Heart right ventricle (tissue), 16 donors: ENCODE results near the gene CRYL1. TPM values are rescaled to one million over a fixed set of nuclear protein-coding genes. Genes with fewer than 3 reads are reported as not detected.
A peak's percentile ranks its signal among the peaks of the same experiment; 100 is the strongest.

Experiments used
- ATAC-seq, 8 donors: fragments of 200-7000 bp; cut with Tn5 transposase; one replicate each; pipeline ENCODE4 v1.9.1; 2020; ENCODE audit warnings: mild to moderate bottlenecking in 8 of 8, moderate library complexity in 8 of 8, moderate number of reproducible peaks in 1 of 8
- DNase-seq, 2 donors: peaks; one replicate each; pipeline ENCODE4 v3.0.0-alpha.2; 2020
- H3K27ac ChIP-seq, 10 donors: fragments of 200-600 bp; sonication (generic) in 2 of 10; one replicate each; pipeline versions ENCODE4 v1.5.0 to v1.8.0; 2020 to 2022; ENCODE audit warnings: mild to moderate bottlenecking in 3 of 10
- H3K27me3 ChIP-seq, 7 donors: fragments of 200-600 bp; one replicate each; pipeline ENCODE4 v1.8.0; 2021 to 2022; ENCODE audit warnings: mild to moderate bottlenecking in 2 of 7
- H3K36me3 ChIP-seq, 9 donors: fragments of 200-600 bp; sonication (generic) in 1 of 9; one replicate each; pipeline versions ENCODE4 v1.5.0 to v1.8.0; 2020 to 2022; ENCODE audit warnings: mild to moderate bottlenecking in 2 of 9
- H3K4me1 ChIP-seq, 9 donors: fragments of 200-600 bp; sonication (generic) in 1 of 9; one replicate each; pipeline versions ENCODE4 v1.5.0 to v1.8.0; 2020 to 2022; ENCODE audit warnings: mild to moderate bottlenecking in 4 of 9
- H3K4me3 ChIP-seq, 10 donors: fragments of 200-600 bp; sonication (generic) in 2 of 10; one replicate each; pipeline versions ENCODE4 v1.5.0 to v1.8.0; 2020 to 2022; ENCODE audit warnings: mild to moderate bottlenecking in 7 of 10, moderate library complexity in 2 of 10
- H3K9me3 ChIP-seq, 11 donors: fragments of 200-600 bp in 10 of 11; sonication (generic) in 2 of 11; one replicate each; pipeline versions ENCODE4 v1.5.0 to v1.8.0; 2013 to 2022; ENCODE audit warnings: mild to moderate bottlenecking in 2 of 11, control low read depth in 1 of 11, moderate library complexity in 1 of 11
- WGBS, 2 donors: extraction: QIAGEN DNeasy Blood & Tissue Kit; methylation state at CpG; one replicate each; pipeline ENCODE4 v1.1.7; 2013; ENCODE audit warnings: inconsistent platforms in 1 of 2; 5-methylcytosine and 5-hydroxymethylcytosine counted together
- intact Hi-C, 10 donors: fragments of 100-400 bp; cut with DNase I; formaldehyde crosslinking; loops; one replicate each; pipeline versions ENCODE4 v1.11.1 to v1.14.2; 2022
- polyA plus RNA-seq, 2 donors: library from polyadenylated mRNA; stranded (reverse); fragments of 200-250 nt; gene quantifications; one replicate each; pipeline ENCODE4 v1.2.3, GENCODE V29; 2013
- total RNA-seq, 10 donors: library from RNA; stranded (reverse); fragmentation: NEBNext Ultra II Directional in 3 of 10; extraction: Animal tissue kit (Norgen Biotek cat#: 25700) in 3 of 10; gene quantifications; one replicate each; pipeline versions ENCODE4 v1.2.1 to v1.2.4, GENCODE V29; 2021 to 2023
- TF ChIP-seq, protein P1 (sequence below), 9 donors: fragments of 200-600 bp; sonication (generic) in 2 of 9; IDR thresholded peaks; one replicate each; pipeline versions ENCODE4 v1.5.0 to v1.8.0; 2021 to 2022; ENCODE audit warnings: antibody characterized with exemption in 9 of 9, mild to moderate bottlenecking in 5 of 9, moderate library complexity in 1 of 9
- donor health status: Arrhythmogenic right ventricular cardiomyopathy.
- donor health status: ischemic (EF 13 %, LVEDD 7.1; RV severe dilation, severe dysfunction).
- donor health status: healthy with polysubstance abuse.
- donor health status: DM: no; HTN: yes; CAD: no.
- donor health status: DM: no; HTN: no; CAD: no.
- donor health status: ischemic (EF 25% LVEDD 6.9; RV normal size, moderate dysfunction).
- donor health status: ischemic (EF 25% LVEDD 5.7; RV mildly dilated, moderate dysfunction).
- donor health status: healthy.
- donor health status: DM: yes; HTN: yes; CAD: no.
- donor health status: Ischemic cardiomyopathy.
- donor health status: ischemic (EF 35%, LVEDD 5.7; RV mildly dilated, moderate dysfunction).
- donor health status: nonischemic (EF 11% LVEDD 7.7; RV severe dilation, severe dysfunction).
- donor health status: DM: yes; HTN: yes; CAD: no.
- donor health status: PGD.
- donor health status: ischemic (EF 29% LVEDD 5.4; RV normal size, mild dysfunction).
- donor health status: nonischemic (EF 23%, LVEDD 6.1; RV moderate dilation, normal function).

CRYL1 gene
- total and polyA plus RNA-seq, 12 donors, result 10.1 to 27.3 (median 23.2) TPM

DNA sequence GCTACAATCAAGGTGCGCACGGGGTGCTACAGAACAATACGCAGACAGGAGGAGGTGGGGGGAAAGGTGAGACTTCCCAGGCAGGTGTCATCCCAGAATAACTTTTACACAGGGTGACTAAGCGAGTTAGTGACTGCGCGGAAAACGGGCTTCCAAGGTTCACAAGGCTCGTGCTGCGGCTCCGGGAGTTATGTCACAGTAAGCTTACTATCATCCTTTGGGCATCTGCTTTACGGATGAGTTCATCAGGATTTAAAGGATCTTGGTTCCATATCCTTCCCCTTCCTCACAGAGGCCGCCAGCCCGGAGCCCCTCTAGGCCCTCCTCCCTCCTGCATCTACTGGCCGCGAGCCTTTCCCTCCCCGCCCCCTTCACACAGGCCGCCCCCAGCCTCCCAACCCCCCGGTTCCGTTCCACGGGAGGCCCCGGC, 40.8 kb upstream of the CRYL1 start:
- 2 to 3% methylated on average over 21 of the region's 21 CpGs for WGBS, 2 donors
- DNase-seq (no peak), ATAC-seq (peak; percentile 68 to 92 (median 81))
- intact Hi-C loops, result loop anchor here in 7 of 10 donors (2.0 to 10.0 kb wide), 4 partner anchors 39 to 52 kb away; partner anchors contain the start of gene CRYL1 (in 5 of the 7)
- peaks cover 0 to 17% (median 9%) of the 10 kb centered on the region in 9 donors for H3K4me1 ChIP-seq
- no peaks in the 10 kb centered on the region for H3K36me3 ChIP-seq
- TF ChIP-seq, protein P1, sequence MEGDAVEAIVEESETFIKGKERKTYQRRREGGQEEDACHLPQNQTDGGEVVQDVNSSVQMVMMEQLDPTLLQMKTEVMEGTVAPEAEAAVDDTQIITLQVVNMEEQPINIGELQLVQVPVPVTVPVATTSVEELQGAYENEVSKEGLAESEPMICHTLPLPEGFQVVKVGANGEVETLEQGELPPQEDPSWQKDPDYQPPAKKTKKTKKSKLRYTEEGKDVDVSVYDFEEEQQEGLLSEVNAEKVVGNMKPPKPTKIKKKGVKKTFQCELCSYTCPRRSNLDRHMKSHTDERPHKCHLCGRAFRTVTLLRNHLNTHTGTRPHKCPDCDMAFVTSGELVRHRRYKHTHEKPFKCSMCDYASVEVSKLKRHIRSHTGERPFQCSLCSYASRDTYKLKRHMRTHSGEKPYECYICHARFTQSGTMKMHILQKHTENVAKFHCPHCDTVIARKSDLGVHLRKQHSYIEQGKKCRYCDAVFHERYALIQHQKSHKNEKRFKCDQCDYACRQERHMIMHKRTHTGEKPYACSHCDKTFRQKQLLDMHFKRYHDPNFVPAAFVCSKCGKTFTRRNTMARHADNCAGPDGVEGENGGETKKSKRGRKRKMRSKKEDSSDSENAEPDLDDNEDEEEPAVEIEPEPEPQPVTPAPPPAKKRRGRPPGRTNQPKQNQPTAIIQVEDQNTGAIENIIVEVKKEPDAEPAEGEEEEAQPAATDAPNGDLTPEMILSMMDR (IDR thresholded peaks at IDR 0.05), result no peak
- peaks cover 0 to 18% (median 0%) of the 10 kb centered on the region in 11 donors for H3K9me3 ChIP-seq
- peak overlapping the region; percentile 76 to 99 (median 94) for H3K27ac ChIP-seq
- peak overlapping the region; percentile 19 to 99 (median 78) for H3K4me3 ChIP-seq
- H3K27me3 ChIP-seq, result no peaks in the 10 kb centered on the region

DNA sequence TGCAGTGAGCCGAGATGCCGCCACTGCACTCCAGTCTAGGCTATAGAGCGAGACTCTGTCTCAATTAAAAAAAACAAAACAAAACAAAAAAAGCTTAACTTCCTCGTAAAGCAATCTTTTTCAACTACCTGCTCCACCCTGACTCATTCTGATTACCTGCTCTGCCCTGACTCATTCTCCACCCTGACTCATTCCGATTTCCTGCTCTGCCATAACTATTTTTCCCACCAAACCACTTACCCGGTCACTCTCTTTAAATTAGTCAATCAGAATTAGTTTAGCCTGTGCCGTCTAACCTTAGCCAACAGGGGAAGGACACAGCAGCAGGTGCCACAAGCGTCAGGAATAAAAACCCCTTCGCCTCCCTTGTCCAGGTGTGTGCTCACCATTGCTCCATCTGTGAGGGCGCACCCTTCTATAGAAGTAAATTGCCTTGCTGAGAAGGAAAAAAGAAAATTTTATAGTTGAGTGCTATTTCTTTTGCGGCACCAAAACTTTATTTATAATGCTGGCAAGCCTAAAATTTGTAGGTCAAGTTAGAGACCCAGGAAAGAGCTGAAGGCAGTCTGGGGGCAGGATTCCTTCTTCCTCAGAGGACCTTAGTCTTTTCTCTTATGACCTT, 39.6 kb upstream of the CRYL1 start:
- DNase-seq (no peak), ATAC-seq (no peak)
- no peak overlapping the region for H3K27ac ChIP-seq
- peaks cover 0 to 17% (median 9%) of the 10 kb centered on the region in 9 donors for H3K4me1 ChIP-seq
- TF ChIP-seq, protein P1 (IDR thresholded peaks at IDR 0.05), result no peak
- no peak overlapping the region for H3K4me3 ChIP-seq
- intact Hi-C loops, result loop anchor here in 3 of 10 donors (5.0 to 10.0 kb wide), 2 partner anchors 38 to 50 kb away; partner anchors contain the start of gene CRYL1 (in 2 of the 3)
- WGBS, 2 donors, result 93 to 99% methylated on average over 11 of the region's 11 CpGs
- H3K9me3 ChIP-seq, result peaks cover 0 to 18% (median 0%) of the 10 kb centered on the region in 11 donors
- H3K27me3 ChIP-seq, result no peaks in the 10 kb centered on the region
- H3K36me3 ChIP-seq, result no peaks in the 10 kb centered on the region

DNA sequence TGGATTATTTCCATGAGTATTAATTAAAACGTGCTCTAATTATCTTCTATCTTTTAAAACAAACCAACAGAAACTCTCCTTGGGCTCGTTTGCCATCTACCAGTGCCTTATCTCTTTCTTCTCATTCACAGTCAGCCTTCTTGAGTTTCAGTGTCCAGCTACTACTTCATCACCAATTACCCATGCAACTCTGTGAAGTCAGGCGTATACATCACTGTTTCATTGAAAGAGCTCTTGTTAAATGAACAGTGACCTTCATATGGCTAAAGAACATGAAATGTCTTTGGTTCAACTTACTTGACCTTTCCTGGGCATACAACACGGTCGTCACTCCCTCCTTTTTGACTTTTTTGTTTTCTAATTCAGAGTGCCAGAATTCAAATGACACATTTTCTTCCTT, 36.1 kb upstream of the CRYL1 start:
- H3K9me3 ChIP-seq, result peaks cover 0 to 18% (median 0%) of the 10 kb centered on the region in 11 donors
- WGBS, 2 donors, result 63 to 66% methylated on average over 5 of the region's 5 CpGs
- ATAC-seq, result no peak
- no peak overlapping the region for H3K27ac ChIP-seq
- H3K4me1 ChIP-seq, result peaks cover 0 to 6% (median 0%) of the 10 kb centered on the region in 9 donors
- DNase-seq, result no peak
- H3K27me3 ChIP-seq, result no peaks in the 10 kb centered on the region
- no peak overlapping the region for H3K4me3 ChIP-seq
- H3K36me3 ChIP-seq, result no peaks in the 10 kb centered on the region
- TF ChIP-seq, protein P1 (IDR thresholded peaks at IDR 0.05), result no peak
- intact Hi-C loops, result loop anchor here in 1 of 10 donors (10.0 kb wide), 1 partner anchor 47 kb away; no protein-coding TSS in a partner anchor

DNA sequence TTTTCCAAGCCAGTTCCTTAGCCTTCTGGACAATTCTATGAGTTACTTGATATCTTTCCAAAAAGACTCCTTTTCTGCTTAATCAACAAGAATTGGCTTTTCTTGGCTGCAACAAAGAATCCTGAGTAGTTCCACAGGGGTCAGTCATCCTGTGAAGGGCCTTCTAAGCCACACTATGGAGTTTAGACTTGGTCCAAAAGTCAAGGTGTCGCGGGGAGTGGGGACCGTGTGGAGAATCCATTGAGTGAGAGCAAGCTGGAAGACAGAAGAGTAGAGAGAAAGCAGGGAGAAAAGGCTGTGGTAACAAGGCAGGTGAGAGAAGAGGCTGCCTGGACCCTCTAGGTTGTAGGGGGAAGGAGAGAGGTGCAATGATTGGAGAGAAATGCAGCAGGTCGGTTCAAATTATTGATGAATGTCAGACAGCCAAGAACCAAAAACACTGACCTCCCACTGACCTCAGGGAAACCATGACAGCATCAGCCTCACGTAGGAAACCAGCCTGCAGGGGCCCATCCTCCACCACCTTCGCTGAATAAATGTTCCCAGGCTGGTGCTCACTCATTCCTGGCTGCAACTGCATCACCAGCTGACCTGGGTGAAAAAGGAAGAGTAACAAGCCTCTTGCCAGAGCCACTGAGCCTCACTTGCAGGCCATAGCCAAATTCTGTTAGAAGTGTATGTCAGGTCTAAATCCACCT, 34.2 kb upstream of the CRYL1 start:
- Histone ChIP-seq H3K27ac (no peak overlapping the region), H3K4me1 (no peaks in the 10 kb centered on the region), H3K9me3 (peaks cover 0 to 5% (median 0%) of the 10 kb centered on the region in 11 donors), H3K27me3 (no peaks in the 10 kb centered on the region), H3K36me3 (no peaks in the 10 kb centered on the region), H3K4me3 (no peak overlapping the region)
- ATAC-seq (no peak), DNase-seq (no peak)
- TF ChIP-seq, protein P1 (IDR thresholded peaks at IDR 0.05), result no peak
- intact Hi-C loops, result loop anchor here in 1 of 10 donors (10.0 kb wide), 1 partner anchor 45 kb away; no protein-coding TSS in a partner anchor
- 84 to 85% methylated on average over 6 of the region's 6 CpGs for WGBS, 2 donors
